HepG2 (cell line): ENCODE measurements around the gene SH3D19. TPM values are rescaled to one million over a fixed set of nuclear protein-coding genes. Genes with fewer than 3 reads are reported as not detected.

Experiments
- ARID4A ChIP-seq: sonication (generic); formaldehyde crosslinking; IDR thresholded peaks from 2 replicates; pipeline ENCODE4 v1.5.0; 2020; ENCODE audit warnings: mild to moderate bottlenecking, missing genetic modification reagents, borderline replicate concordance
- ARNT2 ChIP-seq: sonication (generic); formaldehyde crosslinking; IDR thresholded peaks from 2 replicates; pipeline ENCODE4 v1.8.0; 2022; ENCODE audit warnings: mild to moderate bottlenecking, low read depth, missing genetic modification reagents, moderate library complexity
- BHLHE40 ChIP-seq: IDR thresholded peaks from 2 replicates; pipeline ENCODE4 v1.6.1; 2011; ENCODE audit warnings: low read length, improper control_type of control experiment
- ELF4 ChIP-seq: sonication (generic); formaldehyde crosslinking; IDR thresholded peaks from 2 replicates; pipeline ENCODE4 v1.5.0; 2020; ENCODE audit warnings: missing genetic modification reagents, mild to moderate bottlenecking, moderate library complexity, borderline replicate concordance
- GLMP ChIP-seq: sonication (generic); formaldehyde crosslinking; IDR thresholded peaks from 2 replicates; pipeline ENCODE4 v1.9.0; 2021; ENCODE audit warnings: missing genetic modification reagents, mild to moderate bottlenecking, borderline replicate concordance
- JUND ChIP-seq: sonication (generic); formaldehyde crosslinking; IDR thresholded peaks from 2 replicates; pipeline ENCODE4 v1.8.0; 2022; ENCODE audit warnings: mild to moderate bottlenecking, missing genetic modification reagents
- RBFOX2 ChIP-seq: fragments of 200-400 bp; formaldehyde crosslinking; IDR thresholded peaks from 2 replicates; pipeline ENCODE4 v1.6.1; 2017; ENCODE audit warnings: low read depth, mild to moderate bottlenecking, low read length
- TRIM24 ChIP-seq: sonication (generic); formaldehyde crosslinking; IDR thresholded peaks from 2 replicates; pipeline ENCODE4 v1.8.0; 2022; ENCODE audit warnings: mild to moderate bottlenecking, missing genetic modification reagents
- ZBTB7B ChIP-seq: sonication (generic); formaldehyde crosslinking; IDR thresholded peaks from 2 replicates; pipeline ENCODE4 v1.4.0; 2020; ENCODE audit warnings: missing genetic modification reagents
- ZFY ChIP-seq: sonication (generic); formaldehyde crosslinking; IDR thresholded peaks from 2 replicates; pipeline ENCODE4 v1.4.0; 2020; ENCODE audit warnings: missing genetic modification reagents
- ZNF207 ChIP-seq: fragments of 450-650 bp; IDR thresholded peaks from 2 replicates; pipeline ENCODE4 v1.6.1; 2016; ENCODE audit warnings: antibody characterized with exemption, borderline replicate concordance
- ZNF329 ChIP-seq: sonication (generic); formaldehyde crosslinking; IDR thresholded peaks from 2 replicates; pipeline ENCODE4 v1.9.0; 2021; ENCODE audit warnings: low read depth, mild to moderate bottlenecking, missing genetic modification reagents
- ZNF597 ChIP-seq: sonication (generic); formaldehyde crosslinking; IDR thresholded peaks from 2 replicates; pipeline ENCODE4 v1.5.0; 2020; ENCODE audit warnings: missing genetic modification reagents
- ZNF614 ChIP-seq: IDR thresholded peaks from 2 replicates; pipeline ENCODE4 v1.6.1; 2018; ENCODE audit warnings: missing biosample characterization, missing genetic modification reagents, inconsistent platforms, borderline replicate concordance
- polyA plus RNA-seq, 8 experiments: library from polyadenylated mRNA; depleted of rRNA in 3 of 8; stranded (reverse) in 7 of 8; unstranded in 1 of 8; fragments of >200 nt; fragmentation: Illumina TruSeq in 4 of 8; extraction: Trizol in 4 of 8; gene quantifications; 2 replicates each; pipeline versions ENCODE4 v1.2.1 to v1.2.3, GENCODE V29; 2011 to 2016; ENCODE audit warnings: low read depth in 4 of 8, missing spikeins in 1 of 8, mixed read lengths in 1 of 8; ENCODE audit not compliant: insufficient read depth in 1 of 8
- total RNA-seq, 5 experiments: library from RNA; depleted of rRNA; stranded (reverse); fragments of >200 nt; fragmentation: Illumina TruSeq; extraction: Trizol; gene quantifications; 2 replicates each; pipeline ENCODE4 v1.2.3, GENCODE V29; 2016; ENCODE audit warnings: low read depth in 1 of 5
- TF ChIP-seq, protein P1 (sequence below): sonication (generic); formaldehyde crosslinking; IDR thresholded peaks from 2 replicates; pipeline ENCODE4 v1.5.0; 2020; ENCODE audit warnings: missing genetic modification reagents
- TF ChIP-seq, protein P2 (sequence below): sonication (generic); formaldehyde crosslinking; IDR thresholded peaks from 2 replicates; pipeline ENCODE4 v1.4.0; 2020; ENCODE audit warnings: mild to moderate bottlenecking, missing genetic modification reagents
- TF ChIP-seq, protein P3 (sequence below): sonication (generic); formaldehyde crosslinking; IDR thresholded peaks from 2 replicates; pipeline ENCODE4 v1.8.1; 2022; ENCODE audit warnings: mild to moderate bottlenecking, missing genetic modification reagents

SH3D19 gene
- total and polyA plus RNA-seq, 2 of the 13 experiments (the other 11 are each of a cell fraction or from before 2014, with no cell fraction given): 31.2 to 38.0 TPM

DNA sequence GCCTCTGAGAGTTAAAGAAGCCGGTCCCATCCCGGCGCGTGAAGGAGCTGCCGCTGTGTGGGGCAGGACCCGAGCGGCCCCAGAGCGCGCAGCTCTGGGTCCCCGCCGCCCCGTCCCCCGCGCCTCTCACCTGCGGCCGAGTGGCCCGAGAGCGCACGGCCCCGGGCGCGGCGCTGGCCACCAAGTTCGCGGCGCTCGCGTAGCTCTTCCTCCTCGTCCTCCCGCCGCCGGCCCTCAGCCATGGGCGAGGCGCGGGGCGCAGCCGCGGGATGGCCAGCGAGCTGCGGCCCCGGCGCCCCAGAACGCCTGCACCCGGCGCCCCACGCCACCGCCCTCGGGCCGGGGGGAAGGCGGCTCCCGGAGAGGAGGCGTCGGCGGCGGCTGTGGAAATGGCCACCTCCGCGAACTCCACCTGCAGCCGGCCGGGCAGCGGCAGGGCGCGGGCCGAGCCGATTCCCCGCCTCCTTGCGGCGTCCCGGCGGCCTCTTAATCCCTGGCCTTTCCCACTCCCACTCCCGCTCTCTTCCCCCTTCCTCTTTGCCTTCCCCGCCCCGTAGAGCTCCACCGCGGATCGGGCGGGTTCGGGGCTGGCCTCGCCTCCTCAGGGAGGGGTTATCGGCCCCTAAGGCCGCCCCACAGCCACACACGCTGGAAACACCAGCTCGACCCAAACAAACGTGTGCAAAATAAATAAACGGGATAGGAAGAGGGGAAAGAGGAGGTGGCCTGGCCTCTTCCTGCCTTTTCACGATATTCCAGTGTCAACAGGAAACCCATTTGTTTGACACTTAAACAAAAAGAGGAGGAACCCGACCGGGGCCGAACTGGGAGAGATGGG lies at the start of gene SH3D19 (continued):
- TF ChIP-seq, protein P1, sequence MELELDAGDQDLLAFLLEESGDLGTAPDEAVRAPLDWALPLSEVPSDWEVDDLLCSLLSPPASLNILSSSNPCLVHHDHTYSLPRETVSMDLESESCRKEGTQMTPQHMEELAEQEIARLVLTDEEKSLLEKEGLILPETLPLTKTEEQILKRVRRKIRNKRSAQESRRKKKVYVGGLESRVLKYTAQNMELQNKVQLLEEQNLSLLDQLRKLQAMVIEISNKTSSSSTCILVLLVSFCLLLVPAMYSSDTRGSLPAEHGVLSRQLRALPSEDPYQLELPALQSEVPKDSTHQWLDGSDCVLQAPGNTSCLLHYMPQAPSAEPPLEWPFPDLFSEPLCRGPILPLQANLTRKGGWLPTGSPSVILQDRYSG (CRISPR knock-in tag): no peak
- TF ChIP-seq ARID4A: peak; percentile 70; the same call in 1 of the 2 replicates
- TF ChIP-seq ZBTB7B (CRISPR knock-in tag): peak; percentile 75
- TF ChIP-seq ZFY (CRISPR knock-in tag): peak; percentile 58
- TF ChIP-seq ARNT2 (CRISPR knock-in tag): peak; percentile 38; the same call in 1 of the 2 replicates
- TF ChIP-seq ZNF614 (CRISPR knock-in tag): peak; percentile 86
- TF ChIP-seq ZNF207: no peak
- TF ChIP-seq, protein P2, sequence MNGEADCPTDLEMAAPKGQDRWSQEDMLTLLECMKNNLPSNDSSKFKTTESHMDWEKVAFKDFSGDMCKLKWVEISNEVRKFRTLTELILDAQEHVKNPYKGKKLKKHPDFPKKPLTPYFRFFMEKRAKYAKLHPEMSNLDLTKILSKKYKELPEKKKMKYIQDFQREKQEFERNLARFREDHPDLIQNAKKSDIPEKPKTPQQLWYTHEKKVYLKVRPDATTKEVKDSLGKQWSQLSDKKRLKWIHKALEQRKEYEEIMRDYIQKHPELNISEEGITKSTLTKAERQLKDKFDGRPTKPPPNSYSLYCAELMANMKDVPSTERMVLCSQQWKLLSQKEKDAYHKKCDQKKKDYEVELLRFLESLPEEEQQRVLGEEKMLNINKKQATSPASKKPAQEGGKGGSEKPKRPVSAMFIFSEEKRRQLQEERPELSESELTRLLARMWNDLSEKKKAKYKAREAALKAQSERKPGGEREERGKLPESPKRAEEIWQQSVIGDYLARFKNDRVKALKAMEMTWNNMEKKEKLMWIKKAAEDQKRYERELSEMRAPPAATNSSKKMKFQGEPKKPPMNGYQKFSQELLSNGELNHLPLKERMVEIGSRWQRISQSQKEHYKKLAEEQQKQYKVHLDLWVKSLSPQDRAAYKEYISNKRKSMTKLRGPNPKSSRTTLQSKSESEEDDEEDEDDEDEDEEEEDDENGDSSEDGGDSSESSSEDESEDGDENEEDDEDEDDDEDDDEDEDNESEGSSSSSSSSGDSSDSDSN (CRISPR knock-in tag): peak; percentile 95
- no peak for TF ChIP-seq ZNF597 (CRISPR knock-in tag)
- TF ChIP-seq JUND: peak; percentile 51; the same call in 1 of the 2 replicates
- TF ChIP-seq GLMP (CRISPR knock-in tag): no peak
- TF ChIP-seq ZNF329 (CRISPR knock-in tag): peak; percentile 39
- TF ChIP-seq TRIM24: no peak
- TF ChIP-seq BHLHE40: no peak
- peak; percentile 99 for TF ChIP-seq RBFOX2
- peak; percentile 27; the same call in 1 of the 2 replicates for TF ChIP-seq ELF4 (CRISPR knock-in tag)
- TF ChIP-seq, protein P3, sequence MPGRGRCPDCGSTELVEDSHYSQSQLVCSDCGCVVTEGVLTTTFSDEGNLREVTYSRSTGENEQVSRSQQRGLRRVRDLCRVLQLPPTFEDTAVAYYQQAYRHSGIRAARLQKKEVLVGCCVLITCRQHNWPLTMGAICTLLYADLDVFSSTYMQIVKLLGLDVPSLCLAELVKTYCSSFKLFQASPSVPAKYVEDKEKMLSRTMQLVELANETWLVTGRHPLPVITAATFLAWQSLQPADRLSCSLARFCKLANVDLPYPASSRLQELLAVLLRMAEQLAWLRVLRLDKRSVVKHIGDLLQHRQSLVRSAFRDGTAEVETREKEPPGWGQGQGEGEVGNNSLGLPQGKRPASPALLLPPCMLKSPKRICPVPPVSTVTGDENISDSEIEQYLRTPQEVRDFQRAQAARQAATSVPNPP: peak; percentile 83; the same call in 1 of the 2 replicates
